ENCODE measurements around the gene SEL1L3.

The SEL1L3 gene

GRCh38 chr4:25845841-25846653 is 16.7 kb downstream of the SEL1L3 start:
- no peak for DNase-seq

- DNase-seq = no peak
Observed at GRCh38 chr4:25844961-25845712, 17.7 kb downstream of the SEL1L3 start.

- DNase-seq = no peak
Observed at GRCh38 chr4:25843340-25844097, 19.3 kb downstream of the SEL1L3 start.

GRCh38 chr4:25842229-25842845 is 20.5 kb downstream of the SEL1L3 start:
- DNase-seq = peak; percentile 22

GRCh38 chr4:25839687-25840086 is 23.1 kb downstream of the SEL1L3 start:
- no peak for DNase-seq

GRCh38 chr4:25839233-25839632 is 23.6 kb downstream of the SEL1L3 start:
- DNase-seq = no peak

- DNase-seq = no peak
Observed at GRCh38 chr4:25838526-25838925, 24.3 kb downstream of the SEL1L3 start.

- DNase-seq = no peak
Observed at GRCh38 chr4:25837107-25837506, 25.7 kb downstream of the SEL1L3 start.

- no peak for DNase-seq
Observed at GRCh38 chr4:25835384-25835783, 27.4 kb downstream of the SEL1L3 start.

- DNase-seq = no peak
Observed at GRCh38 chr4:25834411-25835107, 28.2 kb downstream of the SEL1L3 start.

- no peak for DNase-seq
Observed at GRCh38 chr4:25830548-25830947, 32.2 kb downstream of the SEL1L3 start.

GRCh38 chr4:25827897-25828296 is 34.9 kb downstream of the SEL1L3 start:
- no peak for DNase-seq

GRCh38 chr4:25827373-25827772 is 35.4 kb downstream of the SEL1L3 start:
- DNase-seq = no peak

- no peak for DNase-seq
Observed at GRCh38 chr4:25826074-25826752, 36.6 kb downstream of the SEL1L3 start.

GRCh38 chr4:25823632-25824031 is 39.2 kb downstream of the SEL1L3 start:
- no peak for DNase-seq

- no peak for DNase-seq
Observed at GRCh38 chr4:25821899-25822298, 40.9 kb downstream of the SEL1L3 start.

GRCh38 chr4:25821267-25821666 is 41.5 kb downstream of the SEL1L3 start:
- DNase-seq = no peak

GRCh38 chr4:25818876-25819275 is 43.9 kb downstream of the SEL1L3 start:
- DNase-seq = no peak

- DNase-seq = no peak
Observed at GRCh38 chr4:25818371-25818871, 44.4 kb downstream of the SEL1L3 start.

GRCh38 chr4:25817059-25817681 is 45.6 kb downstream of the SEL1L3 start:
- no peak for DNase-seq

- DNase-seq = no peak
Observed at GRCh38 chr4:25816591-25817058, 46.2 kb downstream of the SEL1L3 start.
